ENCODE data around the gene GSE1. TPM values are rescaled to one million over a fixed set of nuclear protein-coding genes. Genes with fewer than 3 reads are reported as not detected.
"Not testable (repeated sequence)": the region's sequence is repeated elsewhere in the genome, so short reads cannot be mapped to it uniquely, and the experiment has no call there.

The GSE1 gene
- polyA plus RNA-seq, 1 donor, result 94.9 TPM

- H3K27ac ChIP-seq (ENCODE audit: low read length), result no peak overlapping the region
- no peak for DNase-seq
- H3K36me3 ChIP-seq (ENCODE audit: control insufficient read depth, insufficient read depth, low read length), result peaks cover 8% of the 10 kb centered on the region
- H3K4me1 ChIP-seq (ENCODE audit: control insufficient read depth, insufficient read depth, low read length), result peaks cover 19% of the 10 kb centered on the region
- no peaks in the 10 kb centered on the region for H3K27me3 ChIP-seq (ENCODE audit: control insufficient read depth, insufficient read depth, low read length)
- no CpG with 5 or more reads among the region's 11 CpGs for WGBS (ENCODE audit: insufficient coverage, low lambda C conversion rate)
- no peak overlapping the region for H3K4me3 ChIP-seq (ENCODE audit: low read length)
- no peaks in the 10 kb centered on the region for H3K9me3 ChIP-seq (ENCODE audit: control insufficient read depth, low read depth, low read length)
Measured at GRCh38 chr16:85591381-85591780, 21.7 kb upstream of the GSE1 start.

- not testable (repeated sequence) for H3K27me3 ChIP-seq (ENCODE audit: control insufficient read depth, insufficient read depth, low read length); H3K36me3 ChIP-seq (ENCODE audit: control insufficient read depth, insufficient read depth, low read length); H3K9me3 ChIP-seq (ENCODE audit: control insufficient read depth, low read depth, low read length); H3K4me3 ChIP-seq (ENCODE audit: low read length); DNase-seq; H3K27ac ChIP-seq (ENCODE audit: low read length)
- WGBS (ENCODE audit: insufficient coverage, low lambda C conversion rate), result no CpG with 5 or more reads among the region's 8 CpGs
- peaks cover 14% of the 10 kb centered on the region for H3K4me1 ChIP-seq (ENCODE audit: control insufficient read depth, insufficient read depth, low read length)
Measured at GRCh38 chr16:85592277-85592676, 20.8 kb upstream of the GSE1 start.

DNA sequence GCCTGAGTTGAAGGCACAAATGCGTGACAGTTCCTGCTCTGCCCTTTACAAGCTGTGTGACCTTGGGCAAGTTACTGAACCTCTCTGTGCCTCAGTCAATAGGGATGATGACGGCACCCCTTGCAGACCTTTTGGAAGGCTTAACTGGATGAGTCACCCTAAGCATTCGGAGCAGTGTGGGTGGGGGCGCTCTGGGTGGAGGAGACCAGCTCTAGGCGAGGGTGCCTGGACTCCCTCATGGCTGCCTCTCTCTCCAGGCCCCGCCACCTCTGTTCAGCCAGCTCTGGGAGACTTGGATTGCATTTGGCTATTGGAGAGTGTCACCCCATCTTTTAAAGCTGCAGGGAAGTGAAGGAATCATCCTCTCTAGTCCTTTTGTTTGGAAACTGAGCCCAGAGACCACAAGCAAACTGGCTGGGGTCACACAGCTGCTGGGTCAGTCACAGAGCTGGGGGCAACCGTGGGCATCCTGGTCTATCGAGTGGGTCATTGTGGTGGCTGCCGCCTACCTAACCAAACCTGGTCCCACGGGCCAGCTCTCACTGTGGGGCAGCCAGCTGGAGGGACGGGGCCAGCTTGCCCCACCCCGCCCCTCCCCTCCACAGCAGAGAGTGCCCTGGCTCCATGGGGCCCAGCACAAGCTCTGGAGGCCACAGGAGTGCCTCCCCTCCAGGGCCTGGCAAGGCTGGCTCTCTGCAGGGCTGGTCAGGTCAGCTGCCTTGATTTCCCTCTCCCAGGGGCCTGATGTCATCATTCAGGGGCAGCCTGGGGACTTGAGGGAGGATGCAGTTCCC is 20.2 kb upstream of the GSE1 start:
- WGBS (ENCODE audit: insufficient coverage, low lambda C conversion rate), result no CpG with 5 or more reads among the region's 12 CpGs
- no peaks in the 10 kb centered on the region for H3K27me3 ChIP-seq (ENCODE audit: control insufficient read depth, insufficient read depth, low read length)
- H3K4me1 ChIP-seq (ENCODE audit: control insufficient read depth, insufficient read depth, low read length), result peaks cover 14% of the 10 kb centered on the region
- H3K27ac ChIP-seq (ENCODE audit: low read length), result no peak overlapping the region
- H3K36me3 ChIP-seq (ENCODE audit: control insufficient read depth, insufficient read depth, low read length), result peaks cover 8% of the 10 kb centered on the region
- H3K9me3 ChIP-seq (ENCODE audit: control insufficient read depth, low read depth, low read length), result no peaks in the 10 kb centered on the region
- H3K4me3 ChIP-seq (ENCODE audit: low read length), result no peak overlapping the region
- DNase-seq, result no peak

DNA sequence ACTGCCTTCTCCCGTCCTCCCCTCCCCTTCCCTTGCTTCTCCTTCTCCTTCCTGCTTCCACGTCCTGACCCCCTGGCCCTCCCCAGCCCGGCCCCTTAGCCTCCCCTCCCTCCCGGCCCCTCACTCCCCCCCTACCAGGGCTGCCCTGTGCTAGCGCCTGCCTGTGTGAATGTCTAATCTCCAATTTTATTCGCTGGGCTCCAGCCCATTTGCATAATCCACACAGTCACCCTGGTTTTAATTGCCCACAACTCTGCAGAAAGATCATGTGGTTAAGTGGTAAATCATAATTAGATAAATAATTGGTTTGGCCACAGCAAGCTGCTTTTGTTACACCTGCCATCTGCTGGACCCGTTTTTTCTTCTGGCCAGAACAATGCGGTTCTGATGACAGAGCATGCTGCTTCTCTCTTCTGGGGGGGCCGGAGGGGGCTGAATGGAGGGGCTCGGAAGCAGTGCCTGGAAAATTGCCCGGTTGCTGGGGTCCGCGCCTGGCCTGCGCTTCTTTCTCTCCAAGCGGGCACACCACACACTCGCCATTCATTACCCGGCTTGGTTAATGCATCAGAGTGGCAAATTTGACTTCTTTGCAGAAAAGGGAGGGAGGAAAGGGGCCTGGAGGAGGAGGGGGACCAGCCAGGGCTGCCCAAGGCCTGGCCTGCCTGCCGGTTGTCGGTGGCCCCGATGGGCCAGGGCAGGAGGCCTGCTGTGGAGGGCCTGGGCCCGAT is 19.5 kb upstream of the GSE1 start:
- H3K4me3 ChIP-seq (ENCODE audit: low read length), result no peak overlapping the region
- H3K27ac ChIP-seq (ENCODE audit: low read length), result no peak overlapping the region
- H3K27me3 ChIP-seq (ENCODE audit: control insufficient read depth, insufficient read depth, low read length), result no peaks in the 10 kb centered on the region
- H3K9me3 ChIP-seq (ENCODE audit: control insufficient read depth, low read depth, low read length), result no peaks in the 10 kb centered on the region
- no CpG with 5 or more reads among the region's 21 CpGs for WGBS (ENCODE audit: insufficient coverage, low lambda C conversion rate)
- H3K36me3 ChIP-seq (ENCODE audit: control insufficient read depth, insufficient read depth, low read length), result peaks cover 12% of the 10 kb centered on the region
- peaks cover 7% of the 10 kb centered on the region for H3K4me1 ChIP-seq (ENCODE audit: control insufficient read depth, insufficient read depth, low read length)
- peak in 1 of 2 donors; percentile 20 for DNase-seq

GRCh38 chr16:85594273-85594977 is 18.7 kb upstream of the GSE1 start:
- WGBS (ENCODE audit: insufficient coverage, low lambda C conversion rate), result no CpG with 5 or more reads among the region's 24 CpGs
- H3K9me3 ChIP-seq (ENCODE audit: control insufficient read depth, low read depth, low read length), result no peaks in the 10 kb centered on the region
- DNase-seq, result no peak
- H3K4me3 ChIP-seq (ENCODE audit: low read length), result no peak overlapping the region
- H3K27me3 ChIP-seq (ENCODE audit: control insufficient read depth, insufficient read depth, low read length), result no peaks in the 10 kb centered on the region
- H3K27ac ChIP-seq (ENCODE audit: low read length), result no peak overlapping the region
- peaks cover 12% of the 10 kb centered on the region for H3K36me3 ChIP-seq (ENCODE audit: control insufficient read depth, insufficient read depth, low read length)
- peaks cover 4% of the 10 kb centered on the region for H3K4me1 ChIP-seq (ENCODE audit: control insufficient read depth, insufficient read depth, low read length)

GRCh38 chr16:85594978-85595661 is 18.0 kb upstream of the GSE1 start:
- no peak overlapping the region for H3K27ac ChIP-seq (ENCODE audit: low read length)
- 71% methylated on average over 1 of the region's 11 CpGs for WGBS (ENCODE audit: insufficient coverage, low lambda C conversion rate)
- no peaks in the 10 kb centered on the region for H3K27me3 ChIP-seq (ENCODE audit: control insufficient read depth, insufficient read depth, low read length)

GRCh38 chr16:85595812-85596502 is 17.2 kb upstream of the GSE1 start:
- Histone ChIP-seq H3K27me3 (ENCODE audit: control insufficient read depth, insufficient read depth, low read length) (no peaks in the 10 kb centered on the region), H3K27ac (ENCODE audit: low read length) (no peak overlapping the region), H3K4me1 (ENCODE audit: control insufficient read depth, insufficient read depth, low read length) (peaks cover 4% of the 10 kb centered on the region), H3K4me3 (ENCODE audit: low read length) (no peak overlapping the region), H3K36me3 (ENCODE audit: control insufficient read depth, insufficient read depth, low read length) (peaks cover 12% of the 10 kb centered on the region), H3K9me3 (ENCODE audit: control insufficient read depth, low read depth, low read length) (no peaks in the 10 kb centered on the region)
- no peak for DNase-seq
- no CpG with 5 or more reads among the region's 18 CpGs for WGBS (ENCODE audit: insufficient coverage, low lambda C conversion rate)

More at GRCh38 chr16:85594978-85595661, 18.0 kb upstream of the GSE1 start:
- Histone ChIP-seq H3K36me3 (ENCODE audit: control insufficient read depth, insufficient read depth, low read length) (peaks cover 12% of the 10 kb centered on the region), H3K4me3 (ENCODE audit: low read length) (no peak overlapping the region), H3K4me1 (ENCODE audit: control insufficient read depth, insufficient read depth, low read length) (peaks cover 4% of the 10 kb centered on the region), H3K9me3 (ENCODE audit: control insufficient read depth, low read depth, low read length) (no peaks in the 10 kb centered on the region)
- DNase-seq, result no peak

DNA sequence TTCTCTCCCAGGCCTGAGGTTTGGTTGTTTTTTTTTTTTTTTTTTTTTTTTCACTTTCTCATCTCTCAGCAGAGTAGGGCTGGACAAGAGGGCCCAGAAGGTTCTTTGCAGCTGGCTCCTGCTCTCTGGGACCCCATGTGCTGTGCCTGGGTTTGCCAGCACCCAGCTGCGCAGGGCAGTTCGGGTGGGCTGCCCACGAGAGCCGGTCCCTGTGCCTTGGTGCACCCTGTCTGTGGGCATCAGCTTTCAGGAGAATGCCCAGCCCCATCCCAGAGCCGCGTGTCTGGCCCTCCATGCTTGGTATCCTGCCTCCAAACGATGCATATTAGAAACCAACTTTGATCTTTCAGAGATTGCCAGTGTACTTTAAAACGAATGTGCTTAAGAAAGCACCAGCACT is 15.0 kb upstream of the GSE1 start:
- Histone ChIP-seq H3K27ac (ENCODE audit: low read length) (no peak overlapping the region), H3K4me1 (ENCODE audit: control insufficient read depth, insufficient read depth, low read length) (peaks cover 7% of the 10 kb centered on the region), H3K9me3 (ENCODE audit: control insufficient read depth, low read depth, low read length) (no peaks in the 10 kb centered on the region), H3K27me3 (ENCODE audit: control insufficient read depth, insufficient read depth, low read length) (no peaks in the 10 kb centered on the region), H3K4me3 (ENCODE audit: low read length) (no peak overlapping the region), H3K36me3 (ENCODE audit: control insufficient read depth, insufficient read depth, low read length) (peaks cover 12% of the 10 kb centered on the region)
- DNase-seq, result no peak
- WGBS (ENCODE audit: insufficient coverage, low lambda C conversion rate), result no CpG with 5 or more reads among the region's 8 CpGs

DNA sequence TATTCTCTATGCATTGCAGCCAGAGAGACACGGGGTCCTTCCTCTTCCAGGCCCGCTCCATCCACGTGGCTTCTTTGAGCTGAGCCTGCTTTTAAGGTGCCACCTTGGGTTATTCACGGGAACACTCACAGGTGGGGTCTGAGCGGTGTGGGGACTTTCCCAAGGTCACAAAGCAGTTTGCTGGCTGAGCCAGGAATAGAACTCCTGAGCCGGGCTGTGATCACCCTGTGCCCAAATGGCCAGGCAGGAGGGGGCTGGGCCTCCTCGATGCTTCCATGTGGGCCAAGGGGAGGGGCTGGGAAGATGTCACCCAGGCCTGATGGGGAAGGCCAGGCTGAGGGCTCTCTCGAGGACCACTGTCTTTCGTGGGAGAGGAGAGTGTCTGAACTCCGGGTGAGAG is 13.0 kb upstream of the GSE1 start:
- Histone ChIP-seq H3K4me3 (ENCODE audit: low read length) (no peak overlapping the region), H3K9me3 (ENCODE audit: control insufficient read depth, low read depth, low read length) (no peaks in the 10 kb centered on the region), H3K27ac (ENCODE audit: low read length) (no peak overlapping the region), H3K4me1 (ENCODE audit: control insufficient read depth, insufficient read depth, low read length) (peaks cover 2% of the 10 kb centered on the region), H3K27me3 (ENCODE audit: control insufficient read depth, insufficient read depth, low read length) (no peaks in the 10 kb centered on the region), H3K36me3 (ENCODE audit: control insufficient read depth, insufficient read depth, low read length) (peaks cover 10% of the 10 kb centered on the region)
- DNase-seq, result no peak
- no CpG with 5 or more reads among the region's 10 CpGs for WGBS (ENCODE audit: insufficient coverage, low lambda C conversion rate)
